H1 (cell line): ENCODE measurements around the gene RPTN. TPM values are rescaled to one million over a fixed set of nuclear protein-coding genes. Genes with fewer than 3 reads are reported as not detected.

Source experiments
- CTCF ChIA-PET: fragments of 300-600 bp; sonication (Branson Sonifier 250); formaldehyde crosslinking; loops from one replicate; lab custom pipeline; 2021; ENCODE audit not compliant: partially characterized antibody; lab: Charles Lee
- POLR2A ChIA-PET: fragments of 300-600 bp; sonication (Branson Sonifier 250); formaldehyde crosslinking; loops from one replicate; lab custom pipeline; 2021; ENCODE audit warnings: inconsistent platforms; ENCODE audit not compliant: partially characterized antibody; lab: Charles Lee
- DNase-seq, 2 experiments: peaks; one replicate each; pipeline versions ENCODE4 v3.0.0 to v3.0.0-alpha.2; 2010 to 2022; ENCODE audit warnings: low spot score in 2 of 2, low read depth in 1 of 2, mixed read lengths in 1 of 2
- FAIRE-seq: peaks from 2 replicates; lab custom pipeline; 2011; peaks lifted over from hg19 to GRCh38; lab: Jason Lieb, UNC
- H2AFZ ChIP-seq: 2 replicates; pipeline ENCODE4 v1.8.1; 2012; ENCODE audit warnings: low read length, inconsistent platforms
- H2AK5ac ChIP-seq: 2 replicates; pipeline ENCODE4 v1.6.1; 2013; ENCODE audit warnings: low read depth, low read length
- H2BK120ac ChIP-seq: replicated peaks from 2 replicates; pipeline ENCODE3; 2013; ENCODE audit warnings: low read depth, low read length, inconsistent platforms
- H2BK12ac ChIP-seq: 2 replicates; pipeline ENCODE4 v1.6.1; 2013; ENCODE audit warnings: low read depth, low read length
- H2BK15ac ChIP-seq: 2 replicates; pipeline ENCODE4 v1.6.1; 2013; ENCODE audit warnings: low read length
- H2BK20ac ChIP-seq: 2 replicates; pipeline ENCODE4 v1.6.1; 2013; ENCODE audit warnings: low read length
- H2BK5ac ChIP-seq: 2 replicates; pipeline ENCODE4 v1.6.1; 2013; ENCODE audit warnings: low read depth, low read length
- H3K14ac ChIP-seq: 2 replicates; pipeline ENCODE4 v1.6.1; 2013; ENCODE audit warnings: inconsistent platforms; ENCODE audit not compliant: insufficient read length
- H3K18ac ChIP-seq: 2 replicates; pipeline ENCODE4 v1.6.1; 2013; ENCODE audit warnings: low read length; ENCODE audit errors: extremely low read depth
- H3K23ac ChIP-seq: 2 replicates; pipeline ENCODE4 v1.6.1; 2013; ENCODE audit warnings: inconsistent platforms; ENCODE audit not compliant: insufficient read length
- H3K23me2 ChIP-seq: 2 replicates; pipeline ENCODE4 v1.6.1; 2013; ENCODE audit warnings: low read depth, low read length
- H3K27ac ChIP-seq: 2 replicates; pipeline ENCODE4 v1.6.1; 2011; ENCODE audit warnings: low read depth, low read length, inconsistent platforms
- H3K27me3 ChIP-seq, 4 experiments: replicated peaks in 1 of 4; 1 replicate in 1 of 4; 2 replicates in 3 of 4; pipeline versions ENCODE4 v1.6.1 to v1.8.1; 2011 to 2013; ENCODE audit warnings: low read length in 3 of 4, mild to moderate bottlenecking in 3 of 4, inconsistent platforms in 2 of 4, mixed read lengths in 2 of 4, moderate library complexity in 1 of 4; ENCODE audit not compliant: control insufficient read depth in 3 of 4, insufficient read depth in 3 of 4; ENCODE audit errors: extremely low read depth in 1 of 4
- H3K36me3 ChIP-seq, 4 experiments: 2 replicates each; pipeline versions ENCODE4 v1.6.1 to v1.8.1; 2011 to 2013; ENCODE audit warnings: mild to moderate bottlenecking in 4 of 4, low read length in 3 of 4, moderate library complexity in 2 of 4, control low read depth in 1 of 4, inconsistent platforms in 1 of 4; ENCODE audit not compliant: insufficient read depth in 4 of 4, control insufficient read depth in 2 of 4
- H3K4ac ChIP-seq: replicated peaks from 2 replicates; pipeline ENCODE3; 2013; ENCODE audit warnings: low read length, low read depth, mixed read lengths, inconsistent platforms; ENCODE audit not compliant: insufficient read length
- H3K4me1 ChIP-seq, 4 experiments: replicated peaks in 1 of 4; 1 replicate in 1 of 4; 2 replicates in 3 of 4; pipeline versions ENCODE4 v1.6.1 to v1.8.1; 2011 to 2013; ENCODE audit warnings: low read length in 3 of 4, inconsistent platforms in 2 of 4, mixed read lengths in 1 of 4; ENCODE audit not compliant: insufficient read depth in 4 of 4, control insufficient read depth in 3 of 4
- H3K4me2 ChIP-seq, 2 experiments: 2 replicates each; pipeline versions ENCODE4 v1.6.1 to v1.8.1; 2011 to 2013; ENCODE audit warnings: low read depth in 2 of 2, low read length in 2 of 2, control low read depth in 1 of 2, inconsistent platforms in 1 of 2, mild to moderate bottlenecking in 1 of 2; ENCODE audit not compliant: insufficient read depth in 1 of 2
- H3K4me3 ChIP-seq, 4 experiments: fragments of 200-600, 300-600 bp in 1 of 4; sonication (generic), shearing (Covaris generic), sonication (Bioruptor Twin) in 1 of 4; 2 replicates each; pipeline versions ENCODE4 v1.5.1 to v1.8.1; 2011 to 2016; ENCODE audit warnings: low read length in 4 of 4, low read depth in 3 of 4, control low read depth in 2 of 4, inconsistent platforms in 2 of 4, mild to moderate bottlenecking in 2 of 4, mixed read lengths in 1 of 4, moderate library complexity in 1 of 4; ENCODE audit not compliant: insufficient read depth in 2 of 4; ENCODE audit errors: extremely low read depth in 1 of 4
- H3K56ac ChIP-seq: replicated peaks from 2 replicates; pipeline ENCODE3; 2013; ENCODE audit warnings: low read depth, mild to moderate bottlenecking, mixed read lengths, low read length, inconsistent platforms; ENCODE audit not compliant: insufficient read length
- H3K79me1 ChIP-seq: 2 replicates; pipeline ENCODE4 v1.6.1; 2013; ENCODE audit warnings: low read depth, low read length, control low read depth
- H3K79me2 ChIP-seq, 2 experiments: 2 replicates each; pipeline versions ENCODE4 v1.6.1 to v1.8.1; 2012 to 2013; ENCODE audit warnings: low read length in 2 of 2, mild to moderate bottlenecking in 2 of 2, inconsistent platforms in 1 of 2; ENCODE audit not compliant: insufficient read depth in 2 of 2, control insufficient read depth in 1 of 2
- H3K9ac ChIP-seq, 4 experiments: replicated peaks in 1 of 4; 1 replicate in 1 of 4; 2 replicates in 3 of 4; pipeline versions ENCODE4 v1.6.1 to v1.8.1; 2011 to 2013; ENCODE audit warnings: low read depth in 3 of 4, low read length in 3 of 4, control low read depth in 2 of 4, mild to moderate bottlenecking in 2 of 4, moderate library complexity in 2 of 4, inconsistent platforms in 1 of 4; ENCODE audit errors: extremely low read depth in 1 of 4
- H3K9me3 ChIP-seq, 2 experiments: 2 replicates each; pipeline versions ENCODE4 v1.6.1 to v1.8.1; 2012 to 2013; ENCODE audit warnings: mild to moderate bottlenecking in 2 of 2, moderate library complexity in 2 of 2, control low read depth in 1 of 2, inconsistent platforms in 1 of 2, low read depth in 1 of 2, low read length in 1 of 2, mixed read lengths in 1 of 2; ENCODE audit not compliant: insufficient read depth in 2 of 2
- H4K20me1 ChIP-seq, 2 experiments: replicated peaks in 1 of 2; 2 replicates each; pipeline versions ENCODE3 to v1.8.1; 2011 to 2013; ENCODE audit warnings: inconsistent platforms in 2 of 2, low read length in 2 of 2, mild to moderate bottlenecking in 1 of 2; ENCODE audit not compliant: insufficient read depth in 2 of 2, control insufficient read depth in 1 of 2
- H4K5ac ChIP-seq: 2 replicates; pipeline ENCODE4 v1.6.1; 2013; ENCODE audit warnings: low read length, low read depth, mixed read lengths, inconsistent platforms; ENCODE audit not compliant: insufficient read length
- H4K8ac ChIP-seq: 2 replicates; pipeline ENCODE4 v1.8.0; 2013; ENCODE audit warnings: mild to moderate bottlenecking, moderate library complexity, low read length, inconsistent platforms; ENCODE audit not compliant: insufficient read depth; ENCODE audit errors: extremely low read depth
- H4K91ac ChIP-seq: replicated peaks from 2 replicates; pipeline ENCODE3; 2013; ENCODE audit warnings: low read length, mixed read lengths, inconsistent platforms; ENCODE audit not compliant: insufficient read length
- ASH2L ChIP-seq: fragments of 200-600, 300-600 bp; sonication (generic); IDR thresholded peaks from one replicate; pipeline ENCODE4 v1.7.1; 2017; ENCODE audit warnings: low read length
- CHD2 ChIP-seq: IDR thresholded peaks from 2 replicates; pipeline ENCODE4 v1.6.1; 2012; ENCODE audit warnings: low read length, improper control_type of control experiment
- RXRA ChIP-seq: IDR thresholded peaks from 2 replicates; pipeline ENCODE4 v1.6.1; 2011; ENCODE audit warnings: low read depth, mild to moderate bottlenecking, low read length, moderate library complexity; ENCODE audit not compliant: insufficient read depth
- WGBS, 2 experiments: shearing (Covaris generic) in 1 of 2; methylation state at CpG; one replicate each; pipeline versions ENCODE4 v1.1.6 to v1.1.7; 2013 to 2015; ENCODE audit warnings: low lambda C conversion rate in 2 of 2, mixed read lengths in 2 of 2, inconsistent platforms in 1 of 2, low coverage in 1 of 2, missing lambda C conversion rate in 1 of 2; ENCODE audit not compliant: insufficient replicate concordance in 2 of 2, insufficient coverage in 1 of 2, insufficient read length in 1 of 2; ENCODE audit errors: extremely low coverage in 1 of 2, missing lambda C conversion rate in 1 of 2; 5-methylcytosine and 5-hydroxymethylcytosine counted together
- polyA plus RNA-seq, 7 experiments: library from polyadenylated mRNA; depleted of rRNA in 3 of 7; stranded (reverse) in 5 of 7; unstranded in 2 of 7; fragments of >200 nt in 5 of 7; fragments of 200-250 nt in 2 of 7; gene quantifications; 1 replicate in 5 of 7; 2 replicates in 1 of 7; 4 replicates in 1 of 7; pipeline versions ENCODE4 v1.2.1 to v1.2.3, GENCODE V29; 2011 to 2013; ENCODE audit warnings: missing spikeins in 2 of 7, mixed read lengths in 2 of 7
- total RNA-seq: library from RNA; stranded (reverse); fragmentation: NEBNext Ultra II Directional; extraction: Animal tissue kit (Norgen Biotek cat#: 25700); gene quantifications from 2 replicates; pipeline ENCODE4 v1.2.1, GENCODE V29; 2021
- TF ChIP-seq, protein P1 (sequence below): IDR thresholded peaks from 2 replicates; pipeline ENCODE4 v1.6.1; 2012; ENCODE audit warnings: inconsistent platforms

RPTN gene
- total and polyA plus RNA-seq, 2 of the 8 experiments (the other 6 are each of a cell fraction or from before 2014, with no cell fraction given) = not detected

GRCh38 chr1:152109231-152109997 lies 49.6 kb downstream of the RPTN start:
- Histone ChIP-seq H3K18ac (no peak overlapping the region), H3K9ac (no peak overlapping the region), H3K79me1 (no peaks in the 10 kb centered on the region), H3K9me3 (peaks cover 0 to 52% of the 10 kb centered on the region in 2 experiments; a peak in 2 of 4 replicates), H2AK5ac (no peak overlapping the region), H3K56ac (no peak overlapping the region), H4K20me1 (peaks cover 0 to 1% of the 10 kb centered on the region in 2 experiments), H3K79me2 (no peaks in the 10 kb centered on the region), H3K27me3 (peaks cover 54 to 83% (median 77%) of the 10 kb centered on the region in 4 experiments), H2BK12ac (no peak overlapping the region), H2BK5ac (no peak overlapping the region), H3K14ac (no peak overlapping the region), H3K27ac (no peak overlapping the region), H2BK20ac (no peak overlapping the region), H2AFZ (no peak overlapping the region), H3K23me2 (peaks cover 25% of the 10 kb centered on the region; the same call in 1 of the 2 replicates), H4K5ac (no peak overlapping the region), H3K4me1 (peaks cover 0 to 11% (median 4%) of the 10 kb centered on the region in 4 experiments; a peak in 5 of 7 replicates), H3K4me2 (no peak overlapping the region; a peak in 1 of 4 replicates), H2BK15ac (peak overlapping the region; percentile 72; the same call in 1 of the 2 replicates), H3K36me3 (peaks cover 0 to 2% (median 0%) of the 10 kb centered on the region in 4 experiments; a peak in 1 of 8 replicates), H3K23ac (no peak overlapping the region), H3K4ac (no peak overlapping the region), H2BK120ac (no peak overlapping the region), H3K4me3 (no peak overlapping the region), H4K8ac (no peak overlapping the region), H4K91ac (no peak overlapping the region)
- ChIA-PET CTCF (interaction anchor here (0.6 to 2.4 kb wide), 6 partner anchors 57 to 1896 kb away, joined by 3 to 10 read pairs (median 3); no protein-coding TSS in a partner anchor), POLR2A (interaction anchor here (0.7 to 1.0 kb wide), 2 partner anchors 72 to 360 kb away, joined by 3 read pairs; partner anchors contain the start of gene S100A11)
- 71% methylated on average over 25 of the region's 31 CpGs; no CpG with 5 or more reads in 1 of the 2 experiments for WGBS, 2 experiments
- DNase-seq (peak in 1 of 2 experiments; percentile 54), FAIRE-seq (no peak)
- TF ChIP-seq, protein P1, sequence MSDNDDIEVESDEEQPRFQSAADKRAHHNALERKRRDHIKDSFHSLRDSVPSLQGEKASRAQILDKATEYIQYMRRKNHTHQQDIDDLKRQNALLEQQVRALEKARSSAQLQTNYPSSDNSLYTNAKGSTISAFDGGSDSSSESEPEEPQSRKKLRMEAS = no peak
- TF ChIP-seq CHD2 = no peak
- TF ChIP-seq RXRA = no peak
- no peak for TF ChIP-seq ASH2L
